ENCODE results near the gene DNAH9.
A peak's percentile ranks its signal among the peaks of the same experiment; 100 is the strongest.

The DNAH9 gene

GRCh38 chr17:11598274-11599221 is at the start of gene DNAH9:
DNAH9 (plus strand) TSS chr17:11598470; CDS start chr17:11598499, 29 bp downstream.
- DNase-seq (ENCODE audit: low read depth, low spot score) = peak; percentile 94

- no peak for DNase-seq (ENCODE audit: low read depth, low spot score)
Measured at GRCh38 chr17:11550431-11550830, 47.8 kb upstream of the DNAH9 start.

- DNase-seq (ENCODE audit: low read depth, low spot score) = no peak
Measured at GRCh38 chr17:11551442-11551841, 46.8 kb upstream of the DNAH9 start.

GRCh38 chr17:11553135-11553534 is 45.1 kb upstream of the DNAH9 start:
- no peak for DNase-seq (ENCODE audit: low read depth, low spot score)

GRCh38 chr17:11554042-11554441 is 44.2 kb upstream of the DNAH9 start:
- no peak for DNase-seq (ENCODE audit: low read depth, low spot score)

GRCh38 chr17:11554542-11554941 is 43.7 kb upstream of the DNAH9 start:
- DNase-seq (ENCODE audit: low read depth, low spot score) = no peak

GRCh38 chr17:11555530-11555929 is 42.7 kb upstream of the DNAH9 start:
- DNase-seq (ENCODE audit: low read depth, low spot score) = no peak

GRCh38 chr17:11557727-11558452 is 40.4 kb upstream of the DNAH9 start:
- no peak for DNase-seq (ENCODE audit: low read depth, low spot score)

- no peak for DNase-seq (ENCODE audit: low read depth, low spot score)
Measured at GRCh38 chr17:11558681-11559234, 39.5 kb upstream of the DNAH9 start.

GRCh38 chr17:11559601-11560000 is 38.7 kb upstream of the DNAH9 start:
- no peak for DNase-seq (ENCODE audit: low read depth, low spot score)

GRCh38 chr17:11561281-11561680 is 37.0 kb upstream of the DNAH9 start:
- no peak for DNase-seq (ENCODE audit: low read depth, low spot score)

GRCh38 chr17:11561702-11562101 is 36.6 kb upstream of the DNAH9 start:
- DNase-seq (ENCODE audit: low read depth, low spot score) = no peak

- DNase-seq (ENCODE audit: low read depth, low spot score) = no peak
Measured at GRCh38 chr17:11564589-11565380, 33.5 kb upstream of the DNAH9 start.

GRCh38 chr17:11565591-11565990 is 32.7 kb upstream of the DNAH9 start:
- DNase-seq (ENCODE audit: low read depth, low spot score) = no peak

- no peak for DNase-seq (ENCODE audit: low read depth, low spot score)
Measured at GRCh38 chr17:11578998-11579397, 19.3 kb upstream of the DNAH9 start.

GRCh38 chr17:11580677-11581076 is 17.6 kb upstream of the DNAH9 start:
- DNase-seq (ENCODE audit: low read depth, low spot score) = no peak

- no peak for DNase-seq (ENCODE audit: low read depth, low spot score)
Measured at GRCh38 chr17:11582217-11582616, 16.1 kb upstream of the DNAH9 start.

- DNase-seq (ENCODE audit: low read depth, low spot score) = no peak
Measured at GRCh38 chr17:11583306-11583992, 14.8 kb upstream of the DNAH9 start.

- no peak for DNase-seq (ENCODE audit: low read depth, low spot score)
Measured at GRCh38 chr17:11589716-11590115, 8.6 kb upstream of the DNAH9 start.

GRCh38 chr17:11601661-11602060 is 3.4 kb downstream of the DNAH9 start:
- DNase-seq (ENCODE audit: low read depth, low spot score) = no peak

- DNase-seq (ENCODE audit: low read depth, low spot score) = no peak
Measured at GRCh38 chr17:11608396-11608795, 10.1 kb downstream of the DNAH9 start.

Data from astrocyte of the hippocampus (primary cell).